DMS53 (cell line): ENCODE measurements around the gene CD200.
"Not testable (repeated sequence)": the region's sequence is repeated elsewhere in the genome, so short reads cannot be mapped to it uniquely, and the experiment has no call there.

Experiments used
- DNase-seq: peaks from one replicate; lab custom pipeline; 2025; lab: John Stamatoyannopoulos, UW

CD200 gene

DNA sequence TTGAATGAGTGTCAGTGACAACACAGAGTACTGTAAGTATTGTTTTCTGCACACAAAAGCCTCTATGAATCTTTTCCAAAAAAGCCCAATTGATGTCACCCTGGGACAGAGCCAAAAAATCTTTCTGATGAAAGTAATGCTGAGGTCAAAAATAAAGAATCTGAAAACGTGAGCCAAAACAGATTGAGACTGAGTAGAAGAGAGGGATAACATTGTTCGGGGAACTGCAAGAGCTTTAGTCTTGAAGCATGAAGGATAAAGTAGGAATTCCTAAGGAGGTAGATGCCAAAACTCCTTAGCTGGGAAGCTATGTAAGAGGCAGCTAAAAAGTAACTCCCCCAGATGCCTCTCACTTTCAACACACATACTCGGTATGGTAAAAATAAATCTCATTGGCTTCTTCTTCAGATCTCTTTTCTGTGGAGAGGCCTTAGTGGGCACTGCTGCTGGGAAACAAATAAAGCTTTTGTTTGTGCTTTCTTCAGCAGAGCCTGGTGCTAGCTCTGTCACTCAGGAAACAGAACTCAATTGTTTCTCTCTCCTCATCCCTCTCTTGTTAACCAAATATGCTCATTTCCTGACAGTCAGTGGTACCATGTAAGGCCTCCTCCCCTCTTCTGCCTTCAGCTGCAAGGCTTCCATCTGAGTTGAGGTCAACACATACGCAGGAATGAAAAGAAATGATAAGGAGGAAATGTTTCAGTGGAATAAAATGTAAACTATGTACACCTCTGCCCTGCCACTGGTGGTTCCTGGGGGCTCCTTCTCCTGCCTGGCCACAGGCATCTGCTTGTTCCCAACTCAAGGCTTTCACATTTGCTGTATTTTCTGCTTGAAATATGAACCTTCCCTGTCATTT, 58.1 kb downstream of the CD200 start:
- DNase-seq, result no peak

DNA sequence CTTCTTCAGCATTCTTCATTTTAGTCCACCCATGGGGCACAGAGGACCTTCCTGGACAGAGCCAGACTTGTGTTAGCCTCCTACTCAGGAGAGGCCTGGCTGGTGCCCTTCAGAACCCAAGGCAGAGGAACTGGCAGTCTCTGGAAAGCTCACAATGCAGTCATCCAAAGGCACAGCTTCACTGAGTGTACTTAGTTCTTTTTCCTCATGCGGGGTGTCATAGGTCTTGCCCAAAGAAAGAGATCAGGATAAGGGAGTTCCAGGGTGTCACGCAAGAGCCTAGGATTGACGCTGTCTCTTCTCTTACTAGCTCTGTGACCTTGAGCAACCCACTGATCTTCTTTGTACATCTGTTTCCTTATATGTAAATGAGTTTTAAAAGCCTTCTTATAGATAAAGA, 58.7 kb downstream of the CD200 start:
- no peak for DNase-seq

DNA sequence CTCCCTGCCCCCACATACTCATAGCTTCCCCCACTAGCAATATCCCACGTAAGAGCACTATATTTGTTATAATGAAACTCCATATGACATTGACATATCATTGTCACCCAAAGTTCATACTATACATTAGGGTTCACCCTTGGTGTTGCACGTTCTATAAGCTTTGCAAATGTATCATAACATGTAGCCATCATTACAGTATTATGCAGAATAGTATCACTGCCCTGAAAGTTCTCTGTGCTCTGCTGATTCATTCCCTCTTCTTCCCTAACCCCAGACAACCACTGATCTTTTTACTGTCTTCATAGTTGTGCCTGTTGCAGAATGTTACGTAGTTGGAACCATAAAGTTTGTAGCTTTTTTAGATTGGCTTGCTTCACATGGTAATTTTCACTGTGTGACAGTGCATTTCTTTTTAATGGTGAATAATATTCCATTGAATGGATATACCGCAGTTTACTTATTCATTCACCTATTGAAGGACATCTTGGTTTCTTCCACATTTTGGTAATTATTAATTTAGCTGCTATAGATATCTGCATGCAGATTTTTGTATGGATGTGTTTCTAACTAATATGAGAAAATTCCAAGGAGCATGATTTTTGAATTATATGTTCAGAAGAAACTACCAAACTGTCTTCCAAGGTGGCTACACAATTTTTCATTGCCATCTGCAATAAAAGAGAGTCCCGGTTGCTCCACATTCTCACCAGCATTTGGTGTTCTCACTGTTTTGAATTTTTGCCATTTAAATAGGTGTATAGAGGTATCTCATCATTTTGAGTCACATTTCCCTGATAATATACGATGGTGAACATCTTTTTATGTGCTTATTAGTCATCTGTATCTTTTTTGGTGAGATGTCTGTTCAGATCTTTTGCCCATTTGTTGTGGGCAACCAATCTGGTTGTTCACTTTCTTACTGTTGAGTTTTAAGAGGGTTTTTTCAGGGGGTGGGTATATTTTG, 59.7 kb downstream of the CD200 start:
- no peak for DNase-seq

DNA sequence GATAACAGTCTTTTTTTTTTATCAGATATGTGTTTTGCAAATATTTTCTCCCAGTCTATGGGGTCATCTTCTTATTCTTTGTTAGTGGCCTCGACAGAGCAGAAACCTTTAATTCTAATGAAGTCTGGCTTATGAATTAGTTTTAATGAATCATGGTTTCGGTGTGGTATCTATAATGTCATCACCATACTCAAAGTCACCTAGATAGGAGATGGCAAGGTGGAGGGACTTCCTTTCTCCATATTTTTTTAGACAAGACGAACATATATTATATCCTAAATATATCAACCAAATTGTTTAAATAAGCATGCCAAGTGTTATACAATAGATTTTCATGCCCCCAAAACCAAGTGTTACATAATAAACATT, 60.4 kb downstream of the CD200 start:
- no peak for DNase-seq

DNA sequence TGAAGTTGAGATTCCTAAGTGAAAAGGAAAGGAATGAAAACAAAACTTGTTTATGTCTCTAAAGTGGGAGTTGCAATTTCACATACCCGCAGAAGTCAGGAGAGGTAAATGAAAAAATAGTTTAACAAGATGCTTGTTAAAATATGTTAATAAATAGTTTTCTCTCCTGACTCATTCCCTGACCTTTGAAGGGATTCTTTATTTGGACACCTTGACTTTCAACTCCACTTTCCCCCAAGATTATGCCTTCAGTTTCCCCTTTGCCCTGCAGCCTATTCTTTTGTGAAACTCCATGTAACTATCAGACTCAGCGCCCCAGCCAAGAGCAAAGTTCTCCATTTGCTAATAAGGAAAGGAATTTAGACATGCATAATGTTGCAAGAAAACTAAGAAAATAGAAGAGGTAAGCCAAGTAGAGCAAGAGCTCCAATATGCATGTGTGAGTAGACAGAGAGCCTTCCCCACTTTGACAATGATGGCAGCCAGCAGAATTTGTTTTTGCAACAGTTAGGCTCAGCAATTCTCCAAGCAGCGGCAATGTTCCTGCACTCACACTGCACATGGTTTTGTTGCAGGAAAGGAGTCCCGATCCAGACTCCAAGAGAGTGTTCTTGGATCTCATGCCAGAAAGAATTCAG, 61.2 kb downstream of the CD200 start:
- DNase-seq, result no peak

DNA sequence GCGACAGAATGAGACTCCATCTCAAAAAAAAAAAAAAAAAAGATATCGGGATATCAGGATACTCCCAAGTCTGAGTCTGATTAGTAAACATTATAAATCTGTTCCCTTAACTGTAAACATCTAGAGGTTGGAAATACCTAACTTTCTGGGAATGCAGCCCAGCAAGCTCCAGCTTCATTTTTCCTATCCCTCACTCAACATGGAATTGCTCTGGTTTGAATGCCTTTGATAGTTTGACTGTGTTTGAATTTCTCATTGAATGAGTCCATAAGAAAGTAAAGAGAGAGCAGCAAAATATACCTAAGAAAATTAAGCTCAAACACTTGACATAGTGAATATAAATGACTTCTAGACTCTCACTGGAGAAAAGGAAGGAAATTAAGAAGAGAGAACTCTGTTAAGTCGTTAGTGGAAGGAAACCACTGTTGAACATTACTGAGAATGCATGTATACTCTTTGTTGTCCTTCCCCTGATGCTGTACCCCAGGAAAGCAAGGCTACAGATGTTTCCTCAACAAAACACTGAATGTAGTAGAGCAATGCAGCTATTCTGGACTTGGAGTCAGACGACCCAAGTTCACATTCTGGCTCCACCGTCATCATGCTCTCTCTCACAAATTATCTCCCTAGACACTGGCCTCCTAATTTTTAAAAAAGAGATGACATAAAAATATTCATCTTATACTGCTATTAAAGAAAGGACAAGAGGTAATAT, 62.4 kb downstream of the CD200 start:
- DNase-seq, result no peak

DNA sequence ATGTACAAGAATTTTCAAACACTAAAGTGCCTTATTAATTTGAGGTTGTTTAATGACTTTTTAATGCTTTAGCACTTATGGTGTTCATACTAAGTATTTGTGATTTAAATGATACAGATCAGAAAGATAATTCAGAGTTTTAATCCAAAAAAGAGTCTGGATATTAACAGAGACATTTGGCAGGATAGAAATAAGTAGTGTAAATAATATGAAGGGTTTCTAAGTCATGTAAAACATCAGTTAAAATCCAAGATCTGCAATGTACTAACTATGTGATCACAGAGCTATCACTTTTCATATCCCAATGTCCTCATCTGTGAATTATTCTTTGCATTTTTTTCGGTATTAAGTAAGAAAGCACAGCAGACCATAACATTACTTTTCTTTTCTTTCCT, 62.9 kb downstream of the CD200 start:
- no peak for DNase-seq

DNA sequence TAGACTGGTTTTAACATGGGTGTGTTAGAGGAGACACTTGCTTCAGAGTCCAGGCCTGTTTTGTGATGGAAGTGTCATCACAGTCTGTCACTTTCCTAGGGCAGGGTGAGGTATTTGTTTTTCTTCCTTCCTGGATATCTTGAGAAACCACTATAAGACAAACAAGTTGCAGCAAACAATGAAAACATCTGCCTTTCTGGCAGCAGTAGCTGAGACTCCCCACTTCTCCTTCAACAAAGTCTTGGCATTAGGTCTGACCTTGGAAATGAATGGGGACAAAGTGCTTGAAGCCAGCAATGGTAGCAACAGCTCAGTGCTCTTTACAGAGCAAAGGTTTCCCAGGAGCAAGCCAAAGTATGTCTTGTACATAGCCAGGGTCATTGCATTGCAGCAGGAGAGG, 64.6 kb downstream of the CD200 start:
- DNase-seq, result no peak

DNA sequence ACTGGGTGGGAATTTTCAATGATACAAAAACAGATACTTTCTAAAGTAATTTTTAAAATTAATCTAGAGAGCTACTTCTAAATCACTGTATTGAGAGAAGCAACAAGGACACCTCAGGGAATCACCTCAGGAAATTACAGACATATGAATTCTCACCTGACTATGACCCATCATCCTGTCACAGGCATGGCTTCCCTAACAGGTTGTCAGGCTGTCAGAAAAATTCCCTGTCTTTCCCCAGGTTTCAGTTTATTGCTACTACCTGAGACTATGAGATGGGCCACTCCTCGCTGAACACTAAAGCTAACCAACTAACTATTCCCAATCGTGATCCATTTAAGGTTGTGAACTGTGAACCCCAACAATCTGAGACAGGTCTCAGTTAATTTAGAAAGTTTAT, 66.1 kb downstream of the CD200 start:
- DNase-seq, result no peak

DNA sequence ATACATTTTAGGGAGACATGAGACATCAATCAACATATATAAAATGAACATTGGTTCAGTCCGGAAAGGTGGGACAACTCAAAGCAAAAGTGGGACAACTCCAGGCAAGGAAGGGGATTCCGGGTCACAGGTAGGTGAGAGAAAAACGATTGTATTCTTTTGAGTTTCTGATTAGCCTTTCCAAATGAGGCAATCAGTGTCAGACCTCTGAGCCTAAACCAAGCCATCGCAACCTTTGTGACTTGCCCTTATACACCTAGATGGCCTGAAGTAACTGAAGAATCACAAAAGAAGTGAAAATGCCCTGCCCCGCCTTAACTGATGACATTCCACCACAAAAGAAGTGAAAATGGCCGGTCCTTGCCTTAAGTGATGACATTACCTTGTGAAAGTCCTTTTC, 66.6 kb downstream of the CD200 start:
- not testable (repeated sequence) for DNase-seq

DNA sequence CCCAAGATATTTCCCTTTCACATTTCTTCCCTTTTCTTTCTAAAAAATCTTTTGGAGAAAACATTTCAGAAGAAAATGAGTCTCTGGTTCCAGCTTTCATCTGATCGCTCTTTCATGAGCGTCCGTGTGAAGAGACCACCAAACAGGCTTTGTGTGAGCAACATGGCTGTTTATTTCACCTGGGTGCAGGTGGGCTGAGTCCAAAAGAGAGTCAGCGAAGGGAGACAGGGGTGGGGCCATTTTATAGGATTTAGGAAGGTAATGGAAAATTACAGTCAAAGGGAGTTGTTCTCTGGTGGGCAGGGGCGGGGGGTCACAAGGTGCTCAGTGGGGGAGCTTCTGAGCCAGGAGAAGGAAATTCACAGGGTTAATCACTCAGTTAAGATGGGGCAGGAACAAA, 67.4 kb downstream of the CD200 start:
- DNase-seq, result not testable (repeated sequence)

DNA sequence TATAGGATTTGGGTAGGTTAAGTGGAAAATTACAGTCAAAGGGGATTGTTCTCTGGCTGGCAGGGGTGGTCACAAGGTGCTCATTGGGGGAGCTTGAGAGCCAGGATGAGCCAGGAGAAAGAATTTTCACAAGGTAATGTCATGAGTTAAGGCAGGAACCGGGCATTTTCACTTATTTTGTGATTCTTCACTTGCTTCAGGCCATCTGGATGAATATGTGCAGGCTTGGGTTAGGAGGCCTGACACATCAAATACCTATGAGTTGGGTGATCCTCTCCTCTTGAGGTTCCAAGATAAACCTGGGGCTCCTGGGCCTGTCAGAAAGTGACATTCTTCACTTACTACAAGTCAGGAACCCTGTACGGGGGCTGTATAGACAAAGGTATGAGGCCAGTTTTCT, 68.7 kb downstream of the CD200 start:
- no peak for DNase-seq

DNA sequence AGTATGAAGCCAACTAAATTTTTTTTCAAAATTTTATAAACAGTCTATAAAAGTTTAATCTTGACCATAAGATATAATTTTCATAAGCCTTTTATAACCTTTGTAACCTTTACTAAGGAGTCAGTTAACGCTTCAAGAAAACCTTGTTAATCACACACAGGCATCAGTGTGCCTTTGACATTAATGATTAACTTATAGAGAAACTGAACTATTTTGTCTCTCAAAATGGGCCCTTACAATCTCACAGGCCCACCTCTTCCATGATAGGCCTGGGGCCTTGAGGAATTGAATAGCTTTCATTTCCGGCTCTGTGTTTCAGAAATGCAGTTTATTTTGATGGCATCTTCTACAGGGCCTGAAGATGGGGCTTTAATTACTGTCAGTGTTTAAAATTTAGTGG, 70.1 kb downstream of the CD200 start:
- peak; percentile 44 for DNase-seq

DNA sequence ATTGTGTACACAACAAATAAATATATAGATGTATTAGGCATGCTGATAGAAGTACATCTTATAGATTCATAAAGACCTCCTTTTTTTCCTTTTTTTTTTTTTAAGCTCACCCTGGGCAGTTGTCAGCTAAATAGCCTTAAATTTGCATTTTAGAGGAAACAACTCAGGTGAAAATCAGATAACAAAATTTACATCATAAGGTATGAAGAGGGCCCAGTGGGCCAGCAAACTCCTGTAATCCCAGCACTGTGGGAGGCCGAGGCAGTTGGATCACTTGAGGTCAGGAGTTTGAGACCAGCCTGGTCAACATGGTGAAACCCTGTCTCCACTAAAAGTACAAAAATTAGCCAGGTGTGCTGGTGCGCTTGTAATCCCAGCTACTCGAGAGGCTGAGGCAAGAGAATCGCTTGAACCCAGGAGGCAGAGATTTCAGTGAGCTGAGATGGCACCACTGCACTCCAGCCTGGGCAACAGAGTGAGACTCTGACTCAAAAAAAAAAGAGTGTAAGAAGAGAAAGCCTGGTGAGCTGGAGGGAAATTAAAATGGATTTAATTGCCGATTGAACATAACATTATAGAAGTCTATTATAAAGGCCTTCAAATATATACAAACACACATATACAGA, 72.1 kb downstream of the CD200 start:
- DNase-seq, result not testable (repeated sequence)

DNA sequence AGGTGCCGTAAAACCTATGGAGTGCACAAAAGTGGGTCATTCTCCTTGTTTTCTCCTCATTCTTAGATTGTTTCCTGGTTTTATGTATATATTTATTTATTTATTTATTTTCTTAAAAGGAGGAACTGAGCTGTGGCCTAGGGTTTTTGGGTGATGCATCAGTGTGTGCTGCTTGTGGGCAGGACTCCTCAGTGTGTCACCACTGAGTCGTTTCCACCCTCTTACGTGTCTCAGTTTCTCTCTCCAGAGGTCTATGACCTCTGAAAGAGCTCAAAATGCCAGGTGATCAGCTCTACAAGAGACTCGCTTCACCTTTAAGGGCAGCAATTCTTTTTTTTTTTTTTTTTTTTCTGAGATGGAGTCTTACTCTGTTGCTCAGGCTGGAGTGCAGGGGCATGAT, 72.9 kb downstream of the CD200 start:
- DNase-seq, result no peak

DNA sequence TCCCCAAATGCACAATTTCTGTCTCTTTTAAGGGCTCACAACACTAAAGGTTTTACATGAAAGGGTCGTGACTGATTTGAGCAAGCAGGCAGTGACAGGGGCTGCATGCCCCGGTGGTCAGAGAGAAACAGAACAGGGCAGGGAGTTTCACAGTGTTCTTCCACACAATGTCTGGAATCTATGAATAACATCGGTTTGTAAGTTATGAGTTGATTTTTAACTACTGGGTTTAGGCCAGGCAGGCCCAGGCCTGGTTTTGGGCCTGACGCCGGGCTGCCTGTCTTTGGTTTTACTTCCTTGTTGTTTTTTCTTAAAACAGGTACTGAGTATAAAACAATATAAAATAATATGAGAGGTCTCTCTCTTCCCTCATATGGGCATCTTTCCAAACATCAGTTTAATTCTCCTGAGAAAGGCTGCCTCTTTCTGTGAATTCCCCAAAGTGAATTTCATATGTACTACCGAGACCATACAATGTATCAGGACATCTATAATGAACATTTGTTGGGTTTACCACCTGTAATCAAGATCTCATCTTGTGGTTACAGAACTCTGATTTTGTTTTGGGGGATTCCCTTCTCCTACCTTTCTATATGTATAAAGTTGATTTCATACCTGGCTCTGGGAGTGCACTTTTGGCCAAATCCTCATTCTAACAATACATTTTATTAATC, 74.4 kb downstream of the CD200 start:
- DNase-seq, result no peak

DNA sequence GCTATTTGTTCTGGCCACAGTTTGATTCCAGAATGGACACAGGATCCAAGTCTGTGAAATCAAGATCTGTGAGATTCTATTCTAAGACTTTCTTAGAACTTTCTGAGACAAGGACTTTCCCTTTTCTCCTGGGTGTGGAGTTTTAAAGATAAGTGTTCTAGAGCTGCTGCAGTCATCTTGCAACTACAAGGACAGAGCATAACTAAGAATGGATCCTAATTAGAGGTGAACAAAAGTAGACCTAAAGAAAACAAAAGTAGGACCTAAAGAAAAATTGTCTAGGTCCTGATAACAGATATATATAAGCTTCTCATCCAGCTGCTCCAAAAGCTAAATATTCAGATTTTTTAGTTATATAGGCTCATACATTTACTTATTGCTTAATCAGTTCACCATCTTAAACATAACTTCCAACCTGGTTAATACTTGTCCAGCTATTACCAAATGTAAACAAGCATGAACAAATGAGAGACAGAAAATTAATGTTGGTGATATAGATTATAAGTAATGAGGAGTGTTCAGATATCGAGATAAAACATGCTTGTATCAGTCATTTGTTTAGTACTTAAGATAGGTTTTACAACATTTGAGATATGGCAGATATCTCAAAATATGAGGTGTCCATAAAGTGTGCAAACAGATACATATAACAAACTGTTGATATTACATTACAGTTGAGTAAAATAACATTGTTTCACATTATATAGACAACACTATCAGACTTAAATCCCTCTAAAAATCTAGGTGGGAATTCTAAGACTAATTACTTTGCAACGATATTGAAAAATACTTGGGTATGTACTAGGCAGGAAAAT, 75.1 kb downstream of the CD200 start:
- DNase-seq, result no peak

DNA sequence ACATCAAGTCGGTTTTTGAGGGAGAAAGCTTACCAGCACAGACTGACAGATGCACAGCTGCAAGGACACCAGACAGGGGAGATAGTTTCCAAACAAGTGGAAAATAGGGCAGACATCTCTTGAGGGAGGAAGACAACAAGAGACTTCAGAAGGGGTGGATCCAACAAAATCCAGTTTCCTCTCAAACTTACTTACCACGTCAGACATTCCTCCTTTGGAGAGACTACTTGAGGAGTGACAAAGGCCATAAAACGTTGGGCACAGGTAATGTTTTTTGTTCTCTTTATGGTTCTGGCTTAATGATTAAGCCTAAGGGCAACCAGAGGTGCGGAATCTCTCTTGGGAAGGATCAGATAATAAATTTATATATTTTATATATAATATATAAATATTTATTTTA, 76.1 kb downstream of the CD200 start:
- peak; percentile 67 for DNase-seq

DNA sequence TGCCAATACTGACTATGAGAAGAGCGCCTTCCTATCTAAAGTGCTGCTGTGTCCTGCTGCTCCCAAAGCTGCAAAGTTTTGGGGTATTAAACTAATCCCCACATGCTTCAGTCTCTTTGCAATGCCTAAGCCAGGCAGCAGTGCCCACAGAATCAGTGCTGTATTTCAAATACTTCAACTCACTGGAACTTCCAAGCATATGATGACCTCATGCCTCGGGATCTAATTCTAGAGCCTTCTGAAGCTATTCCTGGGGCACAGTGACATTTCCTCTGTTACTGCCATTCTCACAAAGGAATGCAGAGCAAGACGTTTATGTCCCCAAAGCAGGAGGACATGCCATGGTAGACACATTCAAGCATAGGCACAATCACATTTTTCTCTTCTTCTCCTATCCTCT, 78.5 kb downstream of the CD200 start:
- no peak for DNase-seq
